Adrenal gland (tissue), 12 donors: ENCODE data around the gene PSTPIP2. TPM values are rescaled to one million over a fixed set of nuclear protein-coding genes. Genes with fewer than 3 reads are reported as not detected.

Source experiments
- DNase-seq, 7 donors: peaks; one replicate each; pipeline ENCODE4 v3.0.0-alpha.2; 2019 to 2020
- H3K27ac ChIP-seq, 5 donors: fragments of 200-600 bp; sonication (generic) in 4 of 5; 1 replicate in 3 of 5; 2 replicates in 2 of 5; pipeline versions ENCODE4 v1.5.1 to v1.8.0; 2016 to 2020; ENCODE audit warnings: mild to moderate bottlenecking in 1 of 5
- H3K27me3 ChIP-seq: fragments of 200-600 bp; 2 replicates; pipeline ENCODE4 v1.8.0; 2021
- H3K36me3 ChIP-seq, 2 donors: fragments of 200-600 bp; replicated peaks in 1 of 2; 1 replicate in 1 of 2; 2 replicates in 1 of 2; pipeline versions ENCODE4 v1.5.1 to v1.8.0; 2018 to 2022
- H3K4me1 ChIP-seq, 2 donors: fragments of 200-600 bp; replicated peaks in 1 of 2; 1 replicate in 1 of 2; 2 replicates in 1 of 2; pipeline versions ENCODE4 v1.5.1 to v1.8.0; 2018 to 2021
- H3K4me3 ChIP-seq, 4 donors: fragments of 200-600 bp; sonication (generic) in 3 of 4; one replicate each; pipeline ENCODE4 v1.5.1; 2016 to 2018
- H3K9me3 ChIP-seq, 3 donors: fragments of 200-600 bp; sonication (generic) in 1 of 3; replicated peaks in 1 of 3; 1 replicate in 2 of 3; 2 replicates in 1 of 3; pipeline versions ENCODE4 v1.5.1 to v1.8.0; 2016 to 2021
- CTCF ChIP-seq, 6 experiments: fragments of 450-650 bp in 4 of 6; fragments of 200-600 bp in 2 of 6; sonication (generic) in 1 of 6; IDR thresholded peaks; 1 replicate in 5 of 6; 2 replicates in 1 of 6; pipeline versions ENCODE4 v1.5.1 to v1.8.0; 2016 to 2021; ENCODE audit warnings: antibody characterized with exemption in 6 of 6, mild to moderate bottlenecking in 2 of 6, moderate library complexity in 1 of 6
- POLR2A ChIP-seq, 2 donors: fragments of 450-650 bp; IDR thresholded peaks; one replicate each; pipeline ENCODE4 v1.6.1; 2017; ENCODE audit warnings: antibody characterized with exemption in 2 of 2, mild to moderate bottlenecking in 2 of 2, moderate library complexity in 1 of 2
- WGBS, 4 donors: extraction: QIAGEN DNeasy Blood & Tissue Kit in 2 of 4; methylation state at CpG; one replicate each; pipeline versions ENCODE4 v1.1.5 to v1.1.7; 2013 to 2017; 5-methylcytosine and 5-hydroxymethylcytosine counted together
- intact Hi-C, 2 donors: fragments of 100-400 bp; cut with DNase I; formaldehyde crosslinking; loops; one replicate each; pipeline versions ENCODE4 v1.14.1 to v1.15.0; 2022 to 2023
- polyA plus RNA-seq, 3 donors: library from polyadenylated mRNA; stranded (reverse); fragments of 200-250 nt in 2 of 3; fragments of 350-450 nt in 1 of 3; fragmentation: Illumina TruSeq in 1 of 3; extraction: RNeasy Lipid Tissue Mini Kit (QIAGEN cat#74804) in 1 of 3; gene quantifications; one replicate each; pipeline ENCODE4 v1.2.3, GENCODE V29; 2013 to 2014
- total RNA-seq, 9 donors: library from RNA; depleted of rRNA in 4 of 9; stranded (reverse); fragments of >200 nt in 4 of 9; fragments of 120-200 nt in 1 of 9; fragmentation: NEBNext Ultra II Directional in 1 of 9; extraction: Animal tissue kit (Norgen Biotek cat#: 25700) in 1 of 9; gene quantifications; one replicate each; pipeline versions ENCODE4 v1.1.0 to v1.2.4, GENCODE V29; 2013 to 2023
- donor health status: healthy with polysubstance abuse.
- donor health status: Bipolar disorder and iron deficiency.
- donor health status: DM: yes; HTN: yes; CAD: no.
- donor health status: DM: no; HTN: no; CAD: no.
- donor health status: DM: no; HTN: no; CAD: no.
- donor health status: DM: yes; HTN: yes; CAD: no.

Gene PSTPIP2
- total and polyA plus RNA-seq, 12 donors = 5.3 to 17.8 (median 8.4) TPM

GRCh38 chr18:46009125-46009840 lies 62.8 kb downstream of the PSTPIP2 start:
- TF ChIP-seq CTCF (IDR thresholded peaks at IDR 0.05) (no peak), POLR2A (IDR thresholded peaks at IDR 0.05) (no peak)
- no peaks in the 10 kb centered on the region for H3K36me3 ChIP-seq
- H3K4me1 ChIP-seq = no peaks in the 10 kb centered on the region
- H3K27me3 ChIP-seq = no peaks in the 10 kb centered on the region
- WGBS, 4 donors = 75 to 86% (median 84%) methylated on average over 5 of the region's 5 CpGs
- DNase-seq = no peak
- H3K4me3 ChIP-seq = no peak overlapping the region
- H3K27ac ChIP-seq = peak overlapping the region in 2 of 5 donors; percentile 28 to 56
- intact Hi-C loops = no loop called here
- no peaks in the 10 kb centered on the region for H3K9me3 ChIP-seq

GRCh38 chr18:46008531-46008930 lies 63.5 kb downstream of the PSTPIP2 start:
- peak overlapping the region in 2 of 5 donors; percentile 8 to 44 for H3K27ac ChIP-seq

GRCh38 chr18:46007165-46007564 lies 64.9 kb downstream of the PSTPIP2 start:
- no peaks in the 10 kb centered on the region for H3K4me1 ChIP-seq
- DNase-seq = no peak
- WGBS, 4 donors = 96 to 100% (median 97%) methylated on average over 4 to 5 of the region's 5 CpGs
- H3K27me3 ChIP-seq = no peaks in the 10 kb centered on the region
- H3K9me3 ChIP-seq = no peaks in the 10 kb centered on the region
- H3K36me3 ChIP-seq = no peaks in the 10 kb centered on the region
- TF ChIP-seq CTCF (IDR thresholded peaks at IDR 0.05) = no peak
- no peak for TF ChIP-seq POLR2A (IDR thresholded peaks at IDR 0.05)
- intact Hi-C loops = no loop called here
- H3K4me3 ChIP-seq = no peak overlapping the region
- H3K27ac ChIP-seq = no peak overlapping the region

More at GRCh38 chr18:46008531-46008930, 63.5 kb downstream of the PSTPIP2 start:
- 85 to 94% (median 91%) methylated on average over 3 to 8 of the region's 8 CpGs for WGBS, 4 donors
- H3K27me3 ChIP-seq = no peaks in the 10 kb centered on the region
- H3K4me1 ChIP-seq = no peaks in the 10 kb centered on the region
- intact Hi-C loops = no loop called here
- H3K4me3 ChIP-seq = no peak overlapping the region
- TF ChIP-seq CTCF (IDR thresholded peaks at IDR 0.05) (no peak), POLR2A (IDR thresholded peaks at IDR 0.05) (no peak)
- no peaks in the 10 kb centered on the region for H3K9me3 ChIP-seq
- no peaks in the 10 kb centered on the region for H3K36me3 ChIP-seq
- no peak for DNase-seq

GRCh38 chr18:46002934-46003333 lies 69.1 kb downstream of the PSTPIP2 start:
- WGBS, 4 donors = 95 to 100% (median 100%) methylated on average over 1 of the region's 1 CpG; no CpG with 5 or more reads in 1 of the 4 donors
- intact Hi-C loops = no loop called here
- H3K36me3 ChIP-seq = no peaks in the 10 kb centered on the region
- no peak for DNase-seq
- H3K27ac ChIP-seq = no peak overlapping the region
- no peaks in the 10 kb centered on the region for H3K9me3 ChIP-seq
- no peaks in the 10 kb centered on the region for H3K4me1 ChIP-seq
- TF ChIP-seq POLR2A (IDR thresholded peaks at IDR 0.05) (no peak), CTCF (IDR thresholded peaks at IDR 0.05) (no peak)
- H3K27me3 ChIP-seq = no peaks in the 10 kb centered on the region
- no peak overlapping the region for H3K4me3 ChIP-seq
